Measurements from ENCODE around the gene LYPD6B. TPM values are rescaled to one million over a fixed set of nuclear protein-coding genes. Genes with fewer than 3 reads are reported as not detected.

The LYPD6B gene
- polyA plus RNA-seq, 1 experiment = 0.26 TPM

- no peak for TF ChIP-seq CTCF (IDR thresholded peaks at IDR 0.05; ENCODE audit: low read depth, low read length)
- POLR2A ChIA-PET = no interaction called here
Observed at GRCh38 chr2:149178612-149179011, 140.1 kb downstream of the LYPD6B start.

GRCh38 chr2:149180226-149180875 lies 141.9 kb downstream of the LYPD6B start:
- Histone ChIP-seq H3K27ac (ENCODE audit: low read depth, low read length) (no peak overlapping the region), H3K27me3 (ENCODE audit: control insufficient read depth, insufficient read depth, low read length) (no peaks in the 10 kb centered on the region), H3K4me3 (ENCODE audit: low read depth, low read length) (no peak overlapping the region), H3K9me3 (ENCODE audit: control insufficient read depth, insufficient read depth, low read length) (no peaks in the 10 kb centered on the region)
- DNase-seq (ENCODE audit: low read depth, low spot score) = no peak
- ChIA-PET POLR2A (no interaction called here), CTCF (interaction anchor here (1.1 kb wide), 1 partner anchor 163 kb away, joined by 3 read pairs; no protein-coding TSS in a partner anchor)
- TF ChIP-seq CTCF (IDR thresholded peaks at IDR 0.05; ENCODE audit: low read depth, low read length) = no peak

More at GRCh38 chr2:149178612-149179011, 140.1 kb downstream of the LYPD6B start:
- no peak overlapping the region for H3K27ac ChIP-seq (ENCODE audit: low read depth, low read length)
- CTCF ChIA-PET = interaction anchor here (0.6 to 1.2 kb wide), 2 partner anchors 116 to 383 kb away, joined by 4 read pairs; no protein-coding TSS in a partner anchor
- no peak overlapping the region for H3K4me3 ChIP-seq (ENCODE audit: low read depth, low read length)
- no peak for DNase-seq (ENCODE audit: low read depth, low spot score)
- no peaks in the 10 kb centered on the region for H3K27me3 ChIP-seq (ENCODE audit: control insufficient read depth, insufficient read depth, low read length)
- no peaks in the 10 kb centered on the region for H3K9me3 ChIP-seq (ENCODE audit: control insufficient read depth, insufficient read depth, low read length)

GRCh38 chr2:149183187-149183586 lies 144.7 kb downstream of the LYPD6B start:
- POLR2A ChIA-PET = no interaction called here
- H3K9me3 ChIP-seq (ENCODE audit: control insufficient read depth, insufficient read depth, low read length) = no peaks in the 10 kb centered on the region
- CTCF ChIA-PET = no interaction called here
- no peak for TF ChIP-seq CTCF (IDR thresholded peaks at IDR 0.05; ENCODE audit: low read depth, low read length)
- no peaks in the 10 kb centered on the region for H3K27me3 ChIP-seq (ENCODE audit: control insufficient read depth, insufficient read depth, low read length)
- H3K27ac ChIP-seq (ENCODE audit: low read depth, low read length) = no peak overlapping the region
- DNase-seq (ENCODE audit: low read depth, low spot score) = no peak
- no peak overlapping the region for H3K4me3 ChIP-seq (ENCODE audit: low read depth, low read length)

GRCh38 chr2:149184991-149185390 lies 146.5 kb downstream of the LYPD6B start:
- Histone ChIP-seq H3K9me3 (ENCODE audit: control insufficient read depth, insufficient read depth, low read length) (no peaks in the 10 kb centered on the region), H3K27ac (ENCODE audit: low read depth, low read length) (no peak overlapping the region), H3K27me3 (ENCODE audit: control insufficient read depth, insufficient read depth, low read length) (no peaks in the 10 kb centered on the region), H3K4me3 (ENCODE audit: low read depth, low read length) (no peak overlapping the region)
- CTCF ChIA-PET = interaction anchor here (0.9 kb wide), 2 partner anchors 14 to 168 kb away, joined by 3 to 4 read pairs; no protein-coding TSS in a partner anchor
- no peak for DNase-seq (ENCODE audit: low read depth, low spot score)
- no peak for TF ChIP-seq CTCF (IDR thresholded peaks at IDR 0.05; ENCODE audit: low read depth, low read length)
- POLR2A ChIA-PET = no interaction called here

- Histone ChIP-seq H3K4me3 (ENCODE audit: low read depth, low read length) (no peak overlapping the region), H3K27me3 (ENCODE audit: control insufficient read depth, insufficient read depth, low read length) (no peaks in the 10 kb centered on the region), H3K27ac (ENCODE audit: low read depth, low read length) (no peak overlapping the region), H3K9me3 (ENCODE audit: control insufficient read depth, insufficient read depth, low read length) (no peaks in the 10 kb centered on the region)
- ChIA-PET POLR2A (no interaction called here), CTCF (no interaction called here)
- no peak for TF ChIP-seq CTCF (IDR thresholded peaks at IDR 0.05; ENCODE audit: low read depth, low read length)
- DNase-seq (ENCODE audit: low read depth, low spot score) = no peak
Observed at GRCh38 chr2:149185942-149186490, 147.5 kb downstream of the LYPD6B start.

Measured in AG04450 (cell line).